Occipital lobe (tissue), 2 donors: Measurements from ENCODE around the gene VGLL4. TPM values are rescaled to one million over a fixed set of nuclear protein-coding genes. Genes with fewer than 3 reads are reported as not detected.
"Not testable (repeated sequence)": the region's sequence is repeated elsewhere in the genome, so short reads cannot be mapped to it uniquely, and the experiment has no call there.

ENCODE experiments used
- DNase-seq: peaks from one replicate; lab custom pipeline; 2025; lab: John Stamatoyannopoulos, UW
- total RNA-seq: library from RNA; depleted of rRNA; stranded (reverse); fragments of >200 nt; gene quantifications from one replicate; pipeline ENCODE4 v1.2.3, GENCODE V29; 2014

VGLL4 gene
- 86.1 TPM for total RNA-seq

- peak; percentile 84 for DNase-seq
These were observed at the start of gene VGLL4 for GRCh38 chr3:11643605-11644087. VGLL4 (minus strand) TSS chr3:11643915; CDS start chr3:11643518, 397 bp downstream.

GRCh38 chr3:11692532-11692813 is 48.8 kb upstream of the VGLL4 start:
- no peak for DNase-seq

- DNase-seq = no peak
These were observed 48.2 kb upstream of the VGLL4 start for GRCh38 chr3:11691767-11692531.

- no peak for DNase-seq
These were observed 47.4 kb upstream of the VGLL4 start for GRCh38 chr3:11690863-11691766.

GRCh38 chr3:11689749-11690148 is 46.0 kb upstream of the VGLL4 start:
- DNase-seq = no peak

- not testable (repeated sequence) for DNase-seq
These were observed 41.3 kb upstream of the VGLL4 start for GRCh38 chr3:11684980-11685379.

- DNase-seq = no peak
These were observed 36.8 kb upstream of the VGLL4 start for GRCh38 chr3:11680509-11680908.

- DNase-seq = no peak
These were observed 36.2 kb upstream of the VGLL4 start for GRCh38 chr3:11679964-11680363.

GRCh38 chr3:11672363-11672762 is 28.6 kb upstream of the VGLL4 start:
- DNase-seq = no peak

GRCh38 chr3:11671648-11672100 is 28.0 kb upstream of the VGLL4 start:
- peak; percentile 25 for DNase-seq

GRCh38 chr3:11668243-11669235 is 24.8 kb upstream of the VGLL4 start:
- DNase-seq = no peak

GRCh38 chr3:11665331-11665730 is 21.6 kb upstream of the VGLL4 start:
- no peak for DNase-seq

- no peak for DNase-seq
These were observed 18.8 kb upstream of the VGLL4 start for GRCh38 chr3:11662392-11662990.

- no peak for DNase-seq
These were observed 18.1 kb upstream of the VGLL4 start for GRCh38 chr3:11661827-11662226.

GRCh38 chr3:11661052-11661656 is 17.4 kb upstream of the VGLL4 start:
- DNase-seq = no peak

- DNase-seq = no peak
These were observed 16.5 kb upstream of the VGLL4 start for GRCh38 chr3:11660242-11660641.

GRCh38 chr3:11658180-11658579 is 14.5 kb upstream of the VGLL4 start:
- no peak for DNase-seq

GRCh38 chr3:11655196-11655928 is 11.6 kb upstream of the VGLL4 start:
- no peak for DNase-seq

- DNase-seq = no peak
These were observed 10.5 kb upstream of the VGLL4 start for GRCh38 chr3:11654166-11654565.
